HepG2 (cell line): ENCODE results near the gene HECA. TPM values are rescaled to one million over a fixed set of nuclear protein-coding genes. Genes with fewer than 3 reads are reported as not detected.

ENCODE experiments used
- ARNT ChIP-seq: fragments of 450-650 bp; IDR thresholded peaks from 2 replicates; pipeline ENCODE4 v1.6.1; 2017
- BRCA1 ChIP-seq: sonication (generic); formaldehyde crosslinking; IDR thresholded peaks from 2 replicates; pipeline ENCODE4 v1.4.0; 2020; ENCODE audit warnings: missing genetic modification reagents
- SOX13 ChIP-seq, 3 experiments: fragments of 450-650 bp in 1 of 3; sonication (generic) in 1 of 3; formaldehyde crosslinking in 1 of 3; IDR thresholded peaks in 2 of 3; conservative IDR thresholded peaks in 1 of 3; 2 replicates each; pipeline versions ENCODE4 v1.5.0 to v1.6.1; 2016 to 2020; ENCODE audit warnings: antibody characterized with exemption in 1 of 3, mild to moderate bottlenecking in 1 of 3, missing compliant biosample characterization in 1 of 3, missing genetic modification reagents in 1 of 3, moderate library complexity in 1 of 3
- STAT5B ChIP-seq: sonication (generic); formaldehyde crosslinking; IDR thresholded peaks from 2 replicates; pipeline ENCODE4 v1.4.0; 2020; ENCODE audit warnings: missing genetic modification reagents
- TGIF2 ChIP-seq: IDR thresholded peaks from 2 replicates; pipeline ENCODE4 v1.6.1; 2016; ENCODE audit warnings: control low read depth, missing compliant biosample characterization
- ZNF790 ChIP-seq: sonication (generic); formaldehyde crosslinking; IDR thresholded peaks from 2 replicates; pipeline ENCODE4 v1.8.0; 2022; ENCODE audit warnings: missing genetic modification reagents, mild to moderate bottlenecking, borderline replicate concordance
- ZNF83 ChIP-seq: sonication (generic); formaldehyde crosslinking; IDR thresholded peaks from 2 replicates; pipeline ENCODE4 v1.4.0; 2020; ENCODE audit warnings: missing genetic modification reagents, mild to moderate bottlenecking, borderline replicate concordance
- polyA plus RNA-seq, 8 experiments: library from polyadenylated mRNA; depleted of rRNA in 3 of 8; stranded (reverse) in 7 of 8; unstranded in 1 of 8; fragments of >200 nt; fragmentation: Illumina TruSeq in 4 of 8; extraction: Trizol in 4 of 8; gene quantifications; 2 replicates each; pipeline versions ENCODE4 v1.2.1 to v1.2.3, GENCODE V29; 2011 to 2016; ENCODE audit warnings: low read depth in 4 of 8, missing spikeins in 1 of 8, mixed read lengths in 1 of 8; ENCODE audit not compliant: insufficient read depth in 1 of 8
- total RNA-seq, 5 experiments: library from RNA; depleted of rRNA; stranded (reverse); fragments of >200 nt; fragmentation: Illumina TruSeq; extraction: Trizol; gene quantifications; 2 replicates each; pipeline ENCODE4 v1.2.3, GENCODE V29; 2016; ENCODE audit warnings: low read depth in 1 of 5
- TF ChIP-seq, protein P1 (sequence below), 2 experiments: sonication (generic) in 1 of 2; formaldehyde crosslinking in 1 of 2; IDR thresholded peaks; 2 replicates each; pipeline versions ENCODE4 v1.4.0 to v1.6.1; 2016 to 2020; ENCODE audit warnings: borderline replicate concordance in 1 of 2, low read depth in 1 of 2, mild to moderate bottlenecking in 1 of 2, missing genetic modification reagents in 1 of 2
- TF ChIP-seq, protein P2 (sequence below): sonication (generic); formaldehyde crosslinking; IDR thresholded peaks from 2 replicates; pipeline ENCODE4 v1.5.1; 2020; ENCODE audit warnings: missing genetic modification reagents, mild to moderate bottlenecking, borderline replicate concordance

The HECA gene
- total and polyA plus RNA-seq, 2 of the 13 experiments (the other 11 are each of a cell fraction or from before 2014, with no cell fraction given), result 0.18 to 0.49 TPM

DNA sequence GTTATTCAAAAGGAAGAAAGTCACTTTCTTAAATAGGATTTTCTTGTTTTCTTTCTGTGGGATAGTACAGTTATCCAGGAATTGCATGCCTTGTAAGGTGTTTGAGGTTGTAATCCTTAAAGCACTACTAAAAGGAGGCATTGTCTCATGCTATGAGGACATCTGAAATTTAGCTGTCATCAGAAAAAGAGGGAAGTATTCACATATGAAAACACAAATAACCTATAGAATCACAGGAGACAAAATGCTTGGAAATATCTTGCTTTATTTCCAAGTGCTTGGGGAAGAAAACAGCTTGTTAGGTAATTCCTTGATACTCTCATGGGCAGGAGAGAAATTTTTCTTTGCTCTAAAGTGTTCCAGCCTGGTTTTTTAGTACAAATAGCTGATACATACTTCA lies 40.1 kb downstream of the HECA start (continued):
- TF ChIP-seq, protein P1, sequence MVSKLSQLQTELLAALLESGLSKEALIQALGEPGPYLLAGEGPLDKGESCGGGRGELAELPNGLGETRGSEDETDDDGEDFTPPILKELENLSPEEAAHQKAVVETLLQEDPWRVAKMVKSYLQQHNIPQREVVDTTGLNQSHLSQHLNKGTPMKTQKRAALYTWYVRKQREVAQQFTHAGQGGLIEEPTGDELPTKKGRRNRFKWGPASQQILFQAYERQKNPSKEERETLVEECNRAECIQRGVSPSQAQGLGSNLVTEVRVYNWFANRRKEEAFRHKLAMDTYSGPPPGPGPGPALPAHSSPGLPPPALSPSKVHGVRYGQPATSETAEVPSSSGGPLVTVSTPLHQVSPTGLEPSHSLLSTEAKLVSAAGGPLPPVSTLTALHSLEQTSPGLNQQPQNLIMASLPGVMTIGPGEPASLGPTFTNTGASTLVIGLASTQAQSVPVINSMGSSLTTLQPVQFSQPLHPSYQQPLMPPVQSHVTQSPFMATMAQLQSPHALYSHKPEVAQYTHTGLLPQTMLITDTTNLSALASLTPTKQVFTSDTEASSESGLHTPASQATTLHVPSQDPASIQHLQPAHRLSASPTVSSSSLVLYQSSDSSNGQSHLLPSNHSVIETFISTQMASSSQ (IDR thresholded peaks at IDR 0.05; ENCODE audit: low read depth), result no peak
- TF ChIP-seq, protein P1 (CRISPR knock-in tag; IDR thresholded peaks at IDR 0.05; ENCODE audit: borderline replicate concordance), result no peak
- TF ChIP-seq BRCA1 (CRISPR knock-in tag) (no peak), SOX13 (IDR thresholded peaks at IDR 0.05) (no peak), SOX13 (CRISPR knock-in tag; conservative IDR thresholded peaks at IDR 0.05 in 1 of 2, IDR thresholded peaks at IDR 0.05 in 1 of 2) (no peak), TGIF2 (CRISPR knock-in tag) (no peak), ZNF790 (CRISPR knock-in tag) (no peak), ZNF83 (CRISPR knock-in tag) (no peak), STAT5B (CRISPR knock-in tag) (no peak), ARNT (no peak)
- TF ChIP-seq, protein P2, sequence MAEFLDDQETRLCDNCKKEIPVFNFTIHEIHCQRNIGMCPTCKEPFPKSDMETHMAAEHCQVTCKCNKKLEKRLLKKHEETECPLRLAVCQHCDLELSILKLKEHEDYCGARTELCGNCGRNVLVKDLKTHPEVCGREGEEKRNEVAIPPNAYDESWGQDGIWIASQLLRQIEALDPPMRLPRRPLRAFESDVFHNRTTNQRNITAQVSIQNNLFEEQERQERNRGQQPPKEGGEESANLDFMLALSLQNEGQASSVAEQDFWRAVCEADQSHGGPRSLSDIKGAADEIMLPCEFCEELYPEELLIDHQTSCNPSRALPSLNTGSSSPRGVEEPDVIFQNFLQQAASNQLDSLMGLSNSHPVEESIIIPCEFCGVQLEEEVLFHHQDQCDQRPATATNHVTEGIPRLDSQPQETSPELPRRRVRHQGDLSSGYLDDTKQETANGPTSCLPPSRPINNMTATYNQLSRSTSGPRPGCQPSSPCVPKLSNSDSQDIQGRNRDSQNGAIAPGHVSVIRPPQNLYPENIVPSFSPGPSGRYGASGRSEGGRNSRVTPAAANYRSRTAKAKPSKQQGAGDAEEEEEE (CRISPR knock-in tag), result no peak
